ENCODE data around the gene SESN3.

SESN3 gene

GRCh38 chr11:95163106-95163505 is 67.9 kb downstream of the SESN3 start:
- in situ Hi-C loops (cut with HindIII; ENCODE audit: low pct_ligation_motif_present, low pct_unique_long_range_greater_than_20kb, low sequenced_read_pairs) = no loop called here
- DNase-seq = no peak

- in situ Hi-C loops (cut with HindIII; ENCODE audit: low pct_ligation_motif_present, low pct_unique_long_range_greater_than_20kb, low sequenced_read_pairs) = no loop called here
- DNase-seq = no peak
Measured at GRCh38 chr11:95161248-95161647, 69.8 kb downstream of the SESN3 start.

- DNase-seq = no peak
- in situ Hi-C loops (cut with HindIII; ENCODE audit: low pct_ligation_motif_present, low pct_unique_long_range_greater_than_20kb, low sequenced_read_pairs) = no loop called here
Measured at GRCh38 chr11:95157824-95158223, 73.2 kb downstream of the SESN3 start.

GRCh38 chr11:95156916-95157541 is 74.0 kb downstream of the SESN3 start:
- in situ Hi-C loops (cut with HindIII; ENCODE audit: low pct_ligation_motif_present, low pct_unique_long_range_greater_than_20kb, low sequenced_read_pairs) = no loop called here
- no peak for DNase-seq

- no peak for DNase-seq
- in situ Hi-C loops (cut with HindIII; ENCODE audit: low pct_ligation_motif_present, low pct_unique_long_range_greater_than_20kb, low sequenced_read_pairs) = no loop called here
Measured at GRCh38 chr11:95156133-95156721, 74.8 kb downstream of the SESN3 start.

GRCh38 chr11:95155385-95155784 is 75.6 kb downstream of the SESN3 start:
- in situ Hi-C loops (cut with HindIII; ENCODE audit: low pct_ligation_motif_present, low pct_unique_long_range_greater_than_20kb, low sequenced_read_pairs) = no loop called here
- DNase-seq = no peak

- in situ Hi-C loops (cut with HindIII; ENCODE audit: low pct_ligation_motif_present, low pct_unique_long_range_greater_than_20kb, low sequenced_read_pairs) = no loop called here
- peak; percentile 48 for DNase-seq
Measured at GRCh38 chr11:95154514-95154913, 76.5 kb downstream of the SESN3 start.

- in situ Hi-C loops (cut with HindIII; ENCODE audit: low pct_ligation_motif_present, low pct_unique_long_range_greater_than_20kb, low sequenced_read_pairs) = no loop called here
- DNase-seq = no peak
Measured at GRCh38 chr11:95153857-95154246, 77.2 kb downstream of the SESN3 start.

- in situ Hi-C loops (cut with HindIII; ENCODE audit: low pct_ligation_motif_present, low pct_unique_long_range_greater_than_20kb, low sequenced_read_pairs) = no loop called here
- DNase-seq = no peak
Measured at GRCh38 chr11:95152876-95153856, 77.8 kb downstream of the SESN3 start.

GRCh38 chr11:95150956-95151684 is 79.9 kb downstream of the SESN3 start:
- DNase-seq = peak; percentile 81

GRCh38 chr11:95149651-95150364 is 81.2 kb downstream of the SESN3 start:
- no peak for DNase-seq
- in situ Hi-C loops (cut with HindIII; ENCODE audit: low pct_ligation_motif_present, low pct_unique_long_range_greater_than_20kb, low sequenced_read_pairs) = no loop called here

More at GRCh38 chr11:95150956-95151684, 79.9 kb downstream of the SESN3 start:
- in situ Hi-C loops (cut with HindIII; ENCODE audit: low pct_ligation_motif_present, low pct_unique_long_range_greater_than_20kb, low sequenced_read_pairs) = no loop called here

GRCh38 chr11:95148938-95149337 is 82.1 kb downstream of the SESN3 start:
- DNase-seq = no peak
- in situ Hi-C loops (cut with HindIII; ENCODE audit: low pct_ligation_motif_present, low pct_unique_long_range_greater_than_20kb, low sequenced_read_pairs) = no loop called here

GRCh38 chr11:95148406-95148805 is 82.6 kb downstream of the SESN3 start:
- DNase-seq = no peak
- in situ Hi-C loops (cut with HindIII; ENCODE audit: low pct_ligation_motif_present, low pct_unique_long_range_greater_than_20kb, low sequenced_read_pairs) = no loop called here

GRCh38 chr11:95147364-95147905 is 83.6 kb downstream of the SESN3 start:
- in situ Hi-C loops (cut with HindIII; ENCODE audit: low pct_ligation_motif_present, low pct_unique_long_range_greater_than_20kb, low sequenced_read_pairs) = no loop called here
- peak; percentile 61 for DNase-seq

GRCh38 chr11:95145430-95146060 is 85.5 kb downstream of the SESN3 start:
- DNase-seq = no peak

GRCh38 chr11:95144313-95145235 is 86.4 kb downstream of the SESN3 start:
- in situ Hi-C loops (cut with HindIII; ENCODE audit: low pct_ligation_motif_present, low pct_unique_long_range_greater_than_20kb, low sequenced_read_pairs) = no loop called here
- no peak for DNase-seq

More at GRCh38 chr11:95145430-95146060, 85.5 kb downstream of the SESN3 start:
- in situ Hi-C loops (cut with HindIII; ENCODE audit: low pct_ligation_motif_present, low pct_unique_long_range_greater_than_20kb, low sequenced_read_pairs) = no loop called here
